ENCODE data around the gene CLDND1.

Gene CLDND1

GRCh38 chr3:98513091-98513511, 9.6 kb downstream of the CLDND1 start:
- peak; percentile 8 for DNase-seq

- DNase-seq = no peak
Observed at GRCh38 chr3:98512576-98512975, 10.1 kb downstream of the CLDND1 start.

- DNase-seq = no peak
Observed at GRCh38 chr3:98508582-98508981, 14.1 kb downstream of the CLDND1 start.

- DNase-seq = peak; percentile 7
Observed at GRCh38 chr3:98504539-98504938, 18.2 kb downstream of the CLDND1 start.

- DNase-seq = no peak
Observed at GRCh38 chr3:98501863-98502576, 20.7 kb downstream of the CLDND1 start.

GRCh38 chr3:98501270-98501669, 21.4 kb downstream of the CLDND1 start:
- no peak for DNase-seq

- no peak for DNase-seq
Observed at GRCh38 chr3:98500019-98500418, 22.7 kb downstream of the CLDND1 start.

- DNase-seq = no peak
Observed at GRCh38 chr3:98497381-98497780, 25.3 kb downstream of the CLDND1 start, which contains the start of gene OR5K2. Gene OR5K2 (plus strand): TSS chr3:98497681. CDS start chr3:98497681, 0 bp downstream.

- no peak for DNase-seq
Observed at GRCh38 chr3:98483626-98484025, 39.1 kb downstream of the CLDND1 start.

GRCh38 chr3:98482717-98483482, 39.8 kb downstream of the CLDND1 start:
- DNase-seq = no peak
